CD4-positive, alpha-beta memory T cell (primary cell): ENCODE measurements around the gene TMBIM6. TPM values are rescaled to one million over a fixed set of nuclear protein-coding genes. Genes with fewer than 3 reads are reported as not detected.

Source experiments
- CTCF ChIA-PET: fragments of 350-600 bp; sonication (Branson Sonifier 250); formaldehyde crosslinking; loops from one replicate; lab custom pipeline; 2021; ENCODE audit warnings: inconsistent platforms; ENCODE audit not compliant: partially characterized antibody; lab: Charles Lee
- POLR2A ChIA-PET: fragments of 350-600 bp; sonication (Branson Sonifier 250); formaldehyde crosslinking; loops from one replicate; lab custom pipeline; 2021; ENCODE audit not compliant: partially characterized antibody; lab: Charles Lee
- DNase-seq, 5 donors: peaks; one replicate each; pipeline versions ENCODE4 v3.0.0 to v3.0.0-alpha.2; 2020 to 2022; ENCODE audit warnings: mixed read lengths in 1 of 5
- H3K27ac ChIP-seq: one replicate; pipeline ENCODE4 v1.7.0; 2013; ENCODE audit warnings: low read depth, low read length
- H3K27me3 ChIP-seq: 2 replicates; pipeline ENCODE4 v1.7.0; 2013; ENCODE audit warnings: mild to moderate bottlenecking, low read length, moderate library complexity; ENCODE audit not compliant: insufficient read depth
- H3K36me3 ChIP-seq: 2 replicates; pipeline ENCODE4 v1.7.0; 2013; ENCODE audit warnings: mild to moderate bottlenecking, low read length, moderate library complexity; ENCODE audit not compliant: insufficient read depth
- H3K4me1 ChIP-seq: 2 replicates; pipeline ENCODE4 v1.7.0; 2013; ENCODE audit warnings: mild to moderate bottlenecking, low read length, moderate library complexity; ENCODE audit not compliant: insufficient read depth
- H3K4me3 ChIP-seq, 2 donors: one replicate each; pipeline ENCODE4 v1.7.0; 2013; ENCODE audit warnings: low read length in 2 of 2, mild to moderate bottlenecking in 1 of 2
- H3K9me3 ChIP-seq, 2 donors: one replicate each; pipeline ENCODE4 v1.7.0; 2013; ENCODE audit warnings: low read length in 2 of 2, control low read depth in 1 of 2; ENCODE audit not compliant: control insufficient read depth in 1 of 2
- H3K27ac Mint-ChIP-seq, 7 donors: one replicate each; pipeline ENCODE4 v1.8.0; 2020 to 2021; ENCODE audit warnings: mixed read lengths in 7 of 7, mild to moderate bottlenecking in 6 of 7, inconsistent platforms in 3 of 7, moderate library complexity in 3 of 7
- H3K27me3 Mint-ChIP-seq, 2 donors: one replicate each; pipeline ENCODE4 v1.8.0; 2020 to 2021; ENCODE audit warnings: mixed read lengths in 2 of 2
- H3K36me3 Mint-ChIP-seq, 2 donors: one replicate each; pipeline ENCODE4 v1.8.0; 2020 to 2021; ENCODE audit warnings: mixed read lengths in 2 of 2, inconsistent platforms in 1 of 2, mild to moderate bottlenecking in 1 of 2
- H3K4me1 Mint-ChIP-seq, 4 donors: one replicate each; pipeline ENCODE4 v1.8.0; 2020 to 2021; ENCODE audit warnings: mixed read lengths in 4 of 4, mild to moderate bottlenecking in 1 of 4
- H3K4me3 Mint-ChIP-seq, 8 donors: one replicate each; pipeline ENCODE4 v1.8.0; 2020 to 2021; ENCODE audit warnings: mixed read lengths in 8 of 8, mild to moderate bottlenecking in 7 of 8, moderate library complexity in 6 of 8, inconsistent platforms in 3 of 8
- H3K9me3 Mint-ChIP-seq, 8 donors: one replicate each; pipeline ENCODE4 v1.8.0; 2020 to 2021; ENCODE audit warnings: mixed read lengths in 8 of 8, mild to moderate bottlenecking in 5 of 8, inconsistent platforms in 3 of 8, moderate library complexity in 1 of 8
- intact Hi-C: fragments of 100-400 bp; cut with micrococcal nuclease; formaldehyde crosslinking; loops from one replicate; pipeline ENCODE4 v1.15.1; 2023
- polyA plus RNA-seq, 2 donors: library from polyadenylated mRNA; unstranded; fragments of 300-500 nt; fragmentation: Illumina TruSeq; gene quantifications; one replicate each; pipeline ENCODE4 v1.2.3, GENCODE V29; 2021
- total RNA-seq, 2 experiments: library from RNA; stranded (reverse); gene quantifications; one replicate each; pipeline ENCODE4 v1.2.3, GENCODE V29; 2021

TMBIM6 gene
- total RNA-seq = 100 to 1,000 TPM; 421 to 431 TPM
- polyA plus RNA-seq = 1,000 to 10,000 TPM in 1 of 2 donors, 100 to 1,000 TPM in 1; 878 to 2,112 TPM

GRCh38 chr12:49740930-49741881 lies at the start of gene TMBIM6:
TMBIM6 (plus strand) TSS chr12:49741557; CDS start chr12:49752494, 10,937 bp downstream.
- intact Hi-C loops = loop anchor here (1.0 to 5.0 kb wide), 13 partner anchors 9 to 1496 kb away; partner anchors contain the start of genes BCDIN3D, CSRNP2, DAZAP2 and FMNL3
- Histone ChIP-seq H3K27ac (peak within 1 kb of the TSS; percentile 99), H3K4me3 (peak within 1 kb of the TSS; percentile 27 to 86), H3K36me3 (no peaks in the 10 kb centered on the region), H3K4me1 (peaks cover 45% of the 10 kb centered on the region), H3K9me3 (no peaks in the 10 kb centered on the region), H3K27me3 (no peaks in the 10 kb centered on the region)
- Mint-ChIP-seq H3K27me3 (no peaks in the 10 kb centered on the region), H3K27ac (peak within 1 kb of the TSS; percentile 95 to 100 (median 98)), H3K4me3 (peak within 1 kb of the TSS; percentile 92 to 97 (median 93)), H3K9me3 (peaks cover 0 to 7% (median 0%) of the 10 kb centered on the region in 8 donors), H3K4me1 (peaks cover 27 to 52% (median 38%) of the 10 kb centered on the region in 4 donors), H3K36me3 (peaks cover 5 to 28% of the 10 kb centered on the region in 2 donors)
- ChIA-PET CTCF (interaction anchor here (0.6 to 3.7 kb wide), 51 partner anchors 8 to 918 kb away, joined by 3 to 76 read pairs (median 4); partner anchors contain the start of genes BCDIN3D, COX14, NCKAP5L and PRPF40B), POLR2A (interaction anchor here (0.6 to 2.2 kb wide), 51 partner anchors 9 to 1428 kb away, joined by 3 to 107 read pairs (median 4); partner anchors contain the start of genes BCDIN3D, COX14, DDX23 and FMNL3)
- DNase-seq = peak; percentile 98 to 100 (median 99)

- H3K27ac ChIP-seq = no peak overlapping the region
- no peaks in the 10 kb centered on the region for H3K9me3 ChIP-seq
- CTCF ChIA-PET = interaction anchor here (1.2 to 1.4 kb wide), 3 partner anchors 9 to 22 kb away, joined by 3 to 4 read pairs (median 4); no protein-coding TSS in a partner anchor
- no peaks in the 10 kb centered on the region for H3K27me3 ChIP-seq
- Mint-ChIP-seq H3K36me3 (no peaks in the 10 kb centered on the region), H3K27ac (no peak overlapping the region), H3K9me3 (no peaks in the 10 kb centered on the region), H3K27me3 (no peaks in the 10 kb centered on the region), H3K4me1 (peaks cover 18 to 46% (median 25%) of the 10 kb centered on the region in 4 donors), H3K4me3 (no peak overlapping the region)
- no peaks in the 10 kb centered on the region for H3K36me3 ChIP-seq
- H3K4me1 ChIP-seq = peaks cover 9% of the 10 kb centered on the region
- H3K4me3 ChIP-seq = no peak overlapping the region
- POLR2A ChIA-PET = no interaction called here
- intact Hi-C loops = no loop called here
- DNase-seq = no peak
Measured at GRCh38 chr12:49692851-49693250, 48.5 kb upstream of the TMBIM6 start.

GRCh38 chr12:49693931-49694444 lies 47.4 kb upstream of the TMBIM6 start:
- CTCF ChIA-PET = interaction anchor here (0.7 to 1.2 kb wide), 2 partner anchors 23 to 1880 kb away, joined by 4 read pairs; no protein-coding TSS in a partner anchor
- H3K4me1 Mint-ChIP-seq = peaks cover 24 to 52% (median 30%) of the 10 kb centered on the region in 4 donors

GRCh38 chr12:49696723-49697122 lies 44.6 kb upstream of the TMBIM6 start:
- no peaks in the 10 kb centered on the region for H3K9me3 ChIP-seq
- Mint-ChIP-seq H3K27ac (no peak overlapping the region), H3K4me3 (no peak overlapping the region), H3K4me1 (peaks cover 21 to 51% (median 31%) of the 10 kb centered on the region in 4 donors), H3K27me3 (no peaks in the 10 kb centered on the region), H3K9me3 (no peaks in the 10 kb centered on the region), H3K36me3 (no peaks in the 10 kb centered on the region)
- intact Hi-C loops = no loop called here
- no peaks in the 10 kb centered on the region for H3K27me3 ChIP-seq
- ChIA-PET CTCF (interaction anchor here (0.6 to 1.4 kb wide), 2 partner anchors 17 to 52 kb away, joined by 6 to 7 read pairs; no protein-coding TSS in a partner anchor), POLR2A (interaction anchor here (1.3 kb wide), 1 partner anchor 25 kb away, joined by 4 read pairs; no protein-coding TSS in a partner anchor)
- peaks cover 23% of the 10 kb centered on the region for H3K4me1 ChIP-seq
- no peaks in the 10 kb centered on the region for H3K36me3 ChIP-seq
- no peak overlapping the region for H3K27ac ChIP-seq
- no peak for DNase-seq
- no peak overlapping the region for H3K4me3 ChIP-seq

More at GRCh38 chr12:49693931-49694444, 47.4 kb upstream of the TMBIM6 start:
- Histone ChIP-seq H3K4me3 (no peak overlapping the region), H3K36me3 (no peaks in the 10 kb centered on the region), H3K9me3 (no peaks in the 10 kb centered on the region), H3K27me3 (no peaks in the 10 kb centered on the region), H3K27ac (no peak overlapping the region), H3K4me1 (peaks cover 20% of the 10 kb centered on the region)
- intact Hi-C loops = no loop called here
- DNase-seq = no peak
- POLR2A ChIA-PET = no interaction called here
- no peaks in the 10 kb centered on the region for H3K36me3 Mint-ChIP-seq
- H3K9me3 Mint-ChIP-seq = no peaks in the 10 kb centered on the region
- H3K27me3 Mint-ChIP-seq = no peaks in the 10 kb centered on the region
- H3K4me3 Mint-ChIP-seq = no peak overlapping the region
- H3K27ac Mint-ChIP-seq = peak overlapping the region in 1 of 7 donors; percentile 35

- no peaks in the 10 kb centered on the region for H3K9me3 Mint-ChIP-seq
- H3K27me3 Mint-ChIP-seq = no peaks in the 10 kb centered on the region
- intact Hi-C loops = loop anchor here (1.0 kb wide), 1 partner anchor 9 kb away; the partner anchor contains the start of gene FMNL3
- H3K36me3 ChIP-seq = no peaks in the 10 kb centered on the region
- no peaks in the 10 kb centered on the region for H3K36me3 Mint-ChIP-seq
- DNase-seq = no peak
- H3K9me3 ChIP-seq = no peaks in the 10 kb centered on the region
- H3K27ac ChIP-seq = no peak overlapping the region
- H3K4me3 ChIP-seq = no peak overlapping the region
- no peaks in the 10 kb centered on the region for H3K27me3 ChIP-seq
- ChIA-PET POLR2A (no interaction called here), CTCF (interaction anchor here (0.6 to 2.6 kb wide), 5 partner anchors 9 to 65 kb away, joined by 3 to 16 read pairs (median 3); partner anchors contain the start of genes FMNL3 and TMBIM6)
- no peak overlapping the region for H3K27ac Mint-ChIP-seq
- peaks cover 23% of the 10 kb centered on the region for H3K4me1 ChIP-seq
- H3K4me1 Mint-ChIP-seq = peaks cover 21 to 54% (median 32%) of the 10 kb centered on the region in 4 donors
- peak overlapping the region in 1 of 8 donors; percentile 15 for H3K4me3 Mint-ChIP-seq
Measured at GRCh38 chr12:49697808-49698207, 43.5 kb upstream of the TMBIM6 start.

GRCh38 chr12:49698619-49699545 lies 42.5 kb upstream of the TMBIM6 start:
- POLR2A ChIA-PET = interaction anchor here (0.9 to 2.3 kb wide), 6 partner anchors 8 to 75 kb away, joined by 3 to 7 read pairs (median 3); partner anchors contain the start of gene PRPF40B
- Mint-ChIP-seq H3K36me3 (no peaks in the 10 kb centered on the region), H3K4me1 (peaks cover 26 to 64% (median 43%) of the 10 kb centered on the region in 4 donors), H3K9me3 (no peaks in the 10 kb centered on the region), H3K27ac (peak overlapping the region; percentile 75 to 93 (median 87)), H3K27me3 (no peaks in the 10 kb centered on the region), H3K4me3 (peak overlapping the region; percentile 82 to 91 (median 88))
- peak overlapping the region; percentile 42 for H3K27ac ChIP-seq
- intact Hi-C loops = loop anchor here (1.0 kb wide), 1 partner anchor 8 kb away; the partner anchor contains the start of gene FMNL3
- no peaks in the 10 kb centered on the region for H3K9me3 ChIP-seq
- H3K4me1 ChIP-seq = peaks cover 32% of the 10 kb centered on the region
- H3K27me3 ChIP-seq = no peaks in the 10 kb centered on the region
- no peaks in the 10 kb centered on the region for H3K36me3 ChIP-seq
- peak; percentile 11 to 55 (median 28) for DNase-seq
- CTCF ChIA-PET = interaction anchor here (0.8 to 2.6 kb wide), 5 partner anchors 9 to 66 kb away, joined by 3 to 16 read pairs (median 4); partner anchors contain the start of genes FMNL3 and TMBIM6
- peak overlapping the region in 1 of 2 donors; percentile 23 for H3K4me3 ChIP-seq
